D721Med (cell line): ENCODE results near the gene DCPS.
"Not testable (repeated sequence)": the region's sequence is repeated elsewhere in the genome, so short reads cannot be mapped to it uniquely, and the experiment has no call there.

Source experiments
- DNase-seq: peaks from one replicate; pipeline ENCODE4 v3.0.0; 2011; ENCODE audit warnings: low spot score; ENCODE audit not compliant: insufficient read length
- FAIRE-seq: peaks from 2 replicates; lab custom pipeline; 2011; peaks lifted over from hg19 to GRCh38; lab: Jason Lieb, UNC
- TF ChIP-seq, protein P1 (sequence below): IDR thresholded peaks from 2 replicates; pipeline ENCODE4 v1.5.1; 2012; ENCODE audit warnings: mild to moderate bottlenecking, control low read depth; ENCODE audit not compliant: insufficient read depth; ENCODE audit errors: missing control alignments

Gene DCPS

DNA sequence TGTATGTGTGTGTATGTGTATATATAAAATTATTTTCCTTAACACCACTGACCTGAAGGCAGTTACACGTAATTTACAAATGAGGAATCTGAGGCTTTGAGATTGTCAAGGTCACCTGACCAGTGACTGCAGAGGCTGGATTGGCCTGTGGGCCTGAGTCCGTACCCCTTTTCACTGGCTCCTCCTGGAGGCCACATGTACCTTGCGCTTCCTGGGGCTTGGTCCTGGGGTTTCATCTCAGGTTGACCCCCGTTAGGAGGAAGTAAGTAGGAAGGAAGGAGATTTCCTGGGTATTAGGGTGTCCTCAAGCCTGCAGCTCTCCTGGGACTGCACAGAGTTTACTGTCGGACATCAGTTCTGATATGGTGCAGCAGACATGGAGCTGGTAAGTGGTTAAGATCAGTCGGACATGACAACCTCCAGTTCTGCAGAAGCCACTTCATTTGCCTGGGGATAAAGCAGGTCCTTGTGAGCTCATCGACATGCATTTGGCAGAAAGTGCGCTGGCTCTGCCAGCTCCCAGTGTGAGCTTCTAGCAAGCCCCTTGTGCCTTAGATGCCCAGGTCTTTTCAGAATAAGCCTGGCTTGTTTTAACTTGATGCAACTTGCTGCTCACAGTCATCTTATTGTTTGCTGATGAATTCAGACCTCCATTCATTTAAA, 88.2 kb downstream of the DCPS start:
- TF ChIP-seq, protein P1, sequence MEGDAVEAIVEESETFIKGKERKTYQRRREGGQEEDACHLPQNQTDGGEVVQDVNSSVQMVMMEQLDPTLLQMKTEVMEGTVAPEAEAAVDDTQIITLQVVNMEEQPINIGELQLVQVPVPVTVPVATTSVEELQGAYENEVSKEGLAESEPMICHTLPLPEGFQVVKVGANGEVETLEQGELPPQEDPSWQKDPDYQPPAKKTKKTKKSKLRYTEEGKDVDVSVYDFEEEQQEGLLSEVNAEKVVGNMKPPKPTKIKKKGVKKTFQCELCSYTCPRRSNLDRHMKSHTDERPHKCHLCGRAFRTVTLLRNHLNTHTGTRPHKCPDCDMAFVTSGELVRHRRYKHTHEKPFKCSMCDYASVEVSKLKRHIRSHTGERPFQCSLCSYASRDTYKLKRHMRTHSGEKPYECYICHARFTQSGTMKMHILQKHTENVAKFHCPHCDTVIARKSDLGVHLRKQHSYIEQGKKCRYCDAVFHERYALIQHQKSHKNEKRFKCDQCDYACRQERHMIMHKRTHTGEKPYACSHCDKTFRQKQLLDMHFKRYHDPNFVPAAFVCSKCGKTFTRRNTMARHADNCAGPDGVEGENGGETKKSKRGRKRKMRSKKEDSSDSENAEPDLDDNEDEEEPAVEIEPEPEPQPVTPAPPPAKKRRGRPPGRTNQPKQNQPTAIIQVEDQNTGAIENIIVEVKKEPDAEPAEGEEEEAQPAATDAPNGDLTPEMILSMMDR, result no peak
- DNase-seq, result no peak
- no peak for FAIRE-seq

DNA sequence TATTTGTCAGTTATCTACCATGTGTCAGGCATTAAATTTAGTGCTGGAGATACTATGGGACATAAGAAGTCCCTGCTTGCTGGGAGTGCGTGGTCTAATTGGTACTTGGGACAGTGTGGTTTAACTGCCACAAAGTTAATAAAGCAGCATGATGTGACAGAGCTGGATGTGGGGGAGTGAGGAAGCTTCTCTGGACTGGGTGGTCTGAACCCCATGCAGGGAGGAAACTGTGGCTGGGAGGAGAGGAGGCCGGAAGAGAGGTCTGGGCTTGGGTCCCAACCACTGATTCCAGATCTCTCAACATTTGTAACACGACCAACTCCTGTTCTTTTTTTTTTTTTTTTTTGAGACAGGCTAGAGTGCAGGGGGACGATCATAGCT, 88.8 kb downstream of the DCPS start:
- DNase-seq, result no peak
- TF ChIP-seq, protein P1, result no peak
- no peak for FAIRE-seq

DNA sequence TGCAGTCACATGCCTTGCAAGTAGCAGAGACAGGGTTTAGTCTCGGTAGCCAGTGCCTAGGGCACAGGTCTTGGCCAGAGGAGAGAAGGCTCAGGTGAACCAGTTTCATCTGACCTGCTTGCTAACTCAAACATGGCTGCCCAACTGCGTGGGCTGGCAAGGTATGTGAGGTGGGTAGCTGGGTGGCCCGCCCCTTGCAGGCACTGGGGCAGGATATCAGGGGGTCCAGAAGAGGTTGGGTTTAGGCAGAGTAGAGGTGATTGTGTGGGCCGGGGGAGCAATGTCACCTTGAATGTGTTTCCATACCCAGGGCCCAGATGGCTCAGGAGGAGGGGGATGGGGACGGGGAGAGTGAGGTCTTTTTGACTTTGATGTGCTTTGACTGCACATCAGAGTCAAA, 89.3 kb downstream of the DCPS start:
- FAIRE-seq (no peak), DNase-seq (no peak)
- TF ChIP-seq, protein P1, result no peak

DNA sequence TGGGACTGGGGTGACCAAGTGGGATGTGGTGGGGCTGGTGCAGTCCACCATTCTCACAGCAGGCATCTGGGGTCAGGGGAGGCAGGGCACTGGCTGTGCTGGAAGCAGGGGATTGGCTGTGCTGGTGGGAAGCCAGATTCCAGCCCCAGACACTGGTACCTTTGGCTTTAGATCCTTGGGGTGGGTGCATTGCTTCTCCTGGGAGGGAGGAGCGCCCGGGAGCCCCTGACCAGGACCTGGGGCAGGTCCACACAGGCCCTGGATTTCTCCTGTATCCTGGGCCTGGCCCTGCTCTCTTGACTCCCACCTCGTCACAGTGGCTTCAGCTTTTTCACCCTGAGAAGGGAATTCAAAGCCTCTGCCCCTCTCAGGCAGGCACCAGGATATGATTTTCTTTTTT, 90.2 kb downstream of the DCPS start:
- DNase-seq (no peak), FAIRE-seq (no peak)
- TF ChIP-seq, protein P1, result no peak

DNA sequence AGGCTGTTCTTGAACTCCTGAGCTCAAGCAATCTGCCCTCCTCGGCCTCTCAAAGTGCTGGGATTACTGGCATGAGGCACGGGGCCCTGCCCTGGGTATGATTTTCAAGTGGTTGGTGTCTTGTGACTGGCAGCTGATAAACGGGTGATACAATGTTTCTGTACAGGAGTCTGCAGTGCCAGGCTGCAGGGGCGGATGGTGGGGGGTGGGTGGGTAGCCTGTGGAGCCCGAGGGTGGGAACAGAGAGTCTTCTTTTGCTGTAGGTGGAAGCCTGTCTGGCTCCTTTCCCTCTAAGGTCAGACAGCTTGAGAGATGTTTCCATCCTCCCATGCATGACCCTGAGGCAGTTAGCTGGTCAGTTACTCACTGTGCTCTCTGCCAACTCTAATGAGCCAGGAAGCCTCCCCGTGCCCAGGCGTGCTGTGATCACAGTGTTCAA, 90.8 kb downstream of the DCPS start:
- not testable (repeated sequence) for DNase-seq, FAIRE-seq
